ENCODE data around the gene LGMN. TPM values are rescaled to one million over a fixed set of nuclear protein-coding genes. Genes with fewer than 3 reads are reported as not detected.

The LGMN gene
- total RNA-seq: 14.8 and 25.1 TPM in 2 replicates

DNA sequence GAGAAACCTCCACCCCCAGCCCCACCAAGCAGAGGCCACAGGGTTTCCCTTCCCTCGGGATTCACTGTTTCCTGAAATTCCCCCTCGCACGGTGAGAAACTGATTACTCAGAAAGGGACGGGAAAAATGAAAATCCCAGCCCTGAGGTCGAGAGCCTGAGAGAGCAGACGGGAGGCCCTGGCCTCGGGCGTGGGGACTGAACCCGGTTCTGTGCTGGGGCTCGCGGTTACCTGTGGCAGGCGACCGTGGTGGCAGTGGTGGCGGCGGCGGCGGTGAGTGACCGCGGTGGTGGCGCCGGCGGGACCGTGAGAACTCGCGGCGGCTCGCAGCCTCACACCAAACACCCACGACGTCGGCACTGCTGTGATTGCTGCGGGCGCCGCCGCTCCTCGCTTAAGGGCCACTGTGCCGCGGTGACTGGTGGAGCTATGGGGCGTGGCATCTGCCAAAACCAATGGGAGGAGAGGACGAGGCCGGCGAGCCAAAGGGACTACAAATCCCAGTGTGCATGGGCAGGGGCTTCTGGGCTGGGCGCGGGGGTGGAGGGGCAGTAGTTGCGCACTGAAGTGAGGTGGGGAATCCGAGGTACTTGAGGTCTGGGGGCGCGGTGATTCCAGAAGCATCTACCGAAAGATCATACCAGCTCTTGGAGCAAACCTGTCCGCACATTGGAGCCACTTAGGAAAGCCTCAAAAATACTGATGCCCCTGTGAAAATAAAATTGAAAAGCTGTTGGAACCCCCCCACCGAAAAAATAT is at the start of gene LGMN:
Gene LGMN (minus strand): TSS at position 369 of the 758 bp plus-strand sequence. CDS start 15,841 bp downstream, outside the sequence.

DNA sequence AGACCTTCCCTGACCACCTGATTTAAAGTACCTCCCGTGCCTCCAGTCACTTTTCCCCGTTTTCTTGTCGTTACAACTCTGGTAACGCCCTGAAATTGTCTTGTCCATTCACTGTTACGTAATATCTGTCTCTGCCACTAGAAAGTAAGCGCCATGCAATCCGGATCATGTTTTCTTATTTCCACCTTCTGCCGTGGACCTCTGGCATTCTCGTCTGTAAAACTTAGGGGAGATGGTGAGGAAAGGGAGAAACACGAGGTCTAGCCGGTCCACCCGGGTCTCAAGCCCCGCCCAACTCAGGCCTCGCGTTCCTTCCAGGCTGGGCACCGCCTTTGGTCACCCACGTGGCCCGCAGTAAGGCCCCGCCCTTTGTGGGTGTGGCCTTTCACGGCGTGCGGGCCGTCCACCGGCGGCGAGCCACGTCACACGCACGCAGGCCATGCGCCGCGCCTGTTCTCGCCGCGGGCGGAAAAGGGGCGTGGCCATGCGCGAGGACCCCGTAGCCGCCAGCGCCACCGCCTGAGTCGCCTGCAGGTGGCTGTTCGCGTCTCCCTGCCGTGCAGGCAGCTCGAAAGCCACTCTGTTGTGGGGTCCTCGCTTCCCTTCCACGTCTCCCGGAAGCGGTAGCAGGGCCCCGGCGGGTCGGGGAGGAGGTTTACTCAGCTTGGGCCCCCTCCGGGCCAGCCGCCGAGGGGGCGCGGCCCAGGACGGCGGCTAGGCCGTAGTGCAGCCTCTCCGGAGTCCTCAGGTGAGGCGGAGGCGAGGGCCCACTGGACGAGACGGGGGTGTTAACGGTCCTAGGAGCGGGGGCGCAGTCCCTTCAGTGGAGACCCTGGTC is 45.5 kb upstream of the LGMN start, which contains the start of gene GOLGA5:
Gene GOLGA5 (plus strand): TSS at position 597 of the 838 bp plus-strand sequence. CDS start 3,133 bp downstream, outside the sequence.

Other genes starting within 250 kb of the LGMN start
- gene RIN3, start 234.8 kb downstream of the LGMN start, total RNA-seq: 8.8 and 10.8 TPM in 2 replicates
- 52.8 and 56.7 TPM in 2 replicates for gene GOLGA5, start 45.7 kb upstream of the LGMN start, total RNA-seq
- gene CHGA, start 174.5 kb upstream of the LGMN start, total RNA-seq: 0.15 TPM in 1 of 2 replicates, not detected in the other

Data from smooth muscle cell of trachea (primary cell).